Measurements from ENCODE around the gene GMCL1.

DNA sequence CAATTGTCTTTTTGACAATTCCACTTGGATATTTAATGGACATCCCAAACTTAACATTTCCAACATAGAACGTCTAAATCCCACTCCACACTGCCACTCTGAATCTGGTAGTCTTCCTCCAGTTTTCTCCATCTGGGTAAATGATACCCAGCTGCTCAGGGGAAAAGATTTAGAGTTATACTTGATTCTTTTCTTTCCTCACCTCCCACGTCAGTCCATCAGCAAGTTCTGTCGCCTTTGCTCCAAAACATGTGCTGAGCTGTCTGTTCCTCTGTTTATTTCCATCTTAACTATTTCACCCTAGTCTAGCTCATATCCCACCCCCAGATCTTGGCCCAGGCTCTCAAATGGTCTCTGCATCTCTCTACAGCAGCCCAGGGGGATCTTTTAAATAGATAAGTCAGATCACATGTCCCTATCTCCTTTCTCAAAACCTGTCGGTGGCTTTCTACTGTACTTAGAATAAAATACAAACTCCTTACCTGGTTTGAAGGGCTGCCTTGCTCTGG is 43.4 kb upstream of the GMCL1 start:
- TF ChIP-seq, protein P1, sequence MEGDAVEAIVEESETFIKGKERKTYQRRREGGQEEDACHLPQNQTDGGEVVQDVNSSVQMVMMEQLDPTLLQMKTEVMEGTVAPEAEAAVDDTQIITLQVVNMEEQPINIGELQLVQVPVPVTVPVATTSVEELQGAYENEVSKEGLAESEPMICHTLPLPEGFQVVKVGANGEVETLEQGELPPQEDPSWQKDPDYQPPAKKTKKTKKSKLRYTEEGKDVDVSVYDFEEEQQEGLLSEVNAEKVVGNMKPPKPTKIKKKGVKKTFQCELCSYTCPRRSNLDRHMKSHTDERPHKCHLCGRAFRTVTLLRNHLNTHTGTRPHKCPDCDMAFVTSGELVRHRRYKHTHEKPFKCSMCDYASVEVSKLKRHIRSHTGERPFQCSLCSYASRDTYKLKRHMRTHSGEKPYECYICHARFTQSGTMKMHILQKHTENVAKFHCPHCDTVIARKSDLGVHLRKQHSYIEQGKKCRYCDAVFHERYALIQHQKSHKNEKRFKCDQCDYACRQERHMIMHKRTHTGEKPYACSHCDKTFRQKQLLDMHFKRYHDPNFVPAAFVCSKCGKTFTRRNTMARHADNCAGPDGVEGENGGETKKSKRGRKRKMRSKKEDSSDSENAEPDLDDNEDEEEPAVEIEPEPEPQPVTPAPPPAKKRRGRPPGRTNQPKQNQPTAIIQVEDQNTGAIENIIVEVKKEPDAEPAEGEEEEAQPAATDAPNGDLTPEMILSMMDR (IDR thresholded peaks at IDR 0.05): no peak
- no peak for TF ChIP-seq POLR2AphosphoS5 (IDR thresholded peaks at IDR 0.05)
- no peak for TF ChIP-seq POLR2A (IDR thresholded peaks at IDR 0.05)

Measured in gastroesophageal sphincter (tissue), 3 donors.